NCI-H774 (cell line): ENCODE results near the gene BAG2.

Experiments used
- DNase-seq: peaks from one replicate; lab custom pipeline; 2025; lab: John Stamatoyannopoulos, UW

Gene BAG2

GRCh38 chr6:57174511-57174907 is 2.4 kb downstream of the BAG2 start:
- DNase-seq, result no peak

GRCh38 chr6:57177545-57178265 is 5.6 kb downstream of the BAG2 start:
- no peak for DNase-seq

- no peak for DNase-seq
Measured at GRCh38 chr6:57180596-57180995, 8.5 kb downstream of the BAG2 start.

GRCh38 chr6:57182017-57182432 is 9.9 kb downstream of the BAG2 start:
- no peak for DNase-seq

GRCh38 chr6:57183336-57183735 is 11.2 kb downstream of the BAG2 start:
- no peak for DNase-seq

GRCh38 chr6:57190140-57190539 is 18.0 kb downstream of the BAG2 start:
- no peak for DNase-seq

GRCh38 chr6:57193177-57193576 is 21.1 kb downstream of the BAG2 start:
- no peak for DNase-seq

- DNase-seq, result no peak
Measured at GRCh38 chr6:57195457-57195856, 23.3 kb downstream of the BAG2 start.

- no peak for DNase-seq
Measured at GRCh38 chr6:57198926-57199636, 27.0 kb downstream of the BAG2 start.

- no peak for DNase-seq
Measured at GRCh38 chr6:57201718-57202117, 29.6 kb downstream of the BAG2 start.

GRCh38 chr6:57205550-57206328 is 33.6 kb downstream of the BAG2 start:
- DNase-seq, result no peak

- no peak for DNase-seq
Measured at GRCh38 chr6:57207141-57207540, 35.0 kb downstream of the BAG2 start.

GRCh38 chr6:57207872-57208271 is 35.7 kb downstream of the BAG2 start:
- no peak for DNase-seq

GRCh38 chr6:57209030-57209429 is 36.9 kb downstream of the BAG2 start:
- DNase-seq, result no peak

GRCh38 chr6:57210060-57210459 is 37.9 kb downstream of the BAG2 start:
- DNase-seq, result no peak

GRCh38 chr6:57215260-57215659 is 43.1 kb downstream of the BAG2 start:
- no peak for DNase-seq

GRCh38 chr6:57216235-57217101 is 44.3 kb downstream of the BAG2 start:
- no peak for DNase-seq

GRCh38 chr6:57217270-57217669 is 45.1 kb downstream of the BAG2 start:
- DNase-seq, result no peak

- no peak for DNase-seq
Measured at GRCh38 chr6:57220083-57220703, 48.1 kb downstream of the BAG2 start.

- peak; percentile 20 for DNase-seq
Measured at GRCh38 chr6:57221191-57221935, 49.2 kb downstream of the BAG2 start.
